Neuronal stem cell (in vitro differentiated cells): ENCODE measurements around the gene GTSE1.

ENCODE experiments used
- DNase-seq: peaks from one replicate; pipeline ENCODE4 v3.0.0-alpha.2; 2013; ENCODE audit warnings: low spot score
- H2AFZ ChIP-seq: one replicate; pipeline ENCODE4 v1.6.1; 2013; ENCODE audit warnings: mild to moderate bottlenecking, low read length, inconsistent platforms
- H2AK5ac ChIP-seq: 2 replicates; pipeline ENCODE4 v1.6.1; 2013; ENCODE audit warnings: low read depth, mild to moderate bottlenecking, inconsistent platforms, low read length, moderate library complexity, mixed read lengths
- H2BK120ac ChIP-seq: 2 replicates; pipeline ENCODE4 v1.6.1; 2013; ENCODE audit warnings: low read depth, mild to moderate bottlenecking, inconsistent platforms, low read length, moderate library complexity, mixed read lengths
- H2BK12ac ChIP-seq: one replicate; pipeline ENCODE4 v1.6.1; 2013; ENCODE audit warnings: low read length, inconsistent platforms
- H2BK15ac ChIP-seq: 2 replicates; pipeline ENCODE4 v1.6.1; 2013; ENCODE audit warnings: mild to moderate bottlenecking, low read length, inconsistent platforms, mixed read lengths
- H2BK5ac ChIP-seq: one replicate; pipeline ENCODE4 v1.6.1; 2013; ENCODE audit warnings: inconsistent platforms, mild to moderate bottlenecking, low read length, moderate library complexity
- H3K14ac ChIP-seq: one replicate; pipeline ENCODE4 v1.6.1; 2013; ENCODE audit warnings: low read length, inconsistent platforms
- H3K18ac ChIP-seq: 2 replicates; pipeline ENCODE4 v1.6.1; 2013; ENCODE audit warnings: low read length, inconsistent platforms
- H3K23ac ChIP-seq: 2 replicates; pipeline ENCODE4 v1.6.1; 2013; ENCODE audit warnings: low read depth, mild to moderate bottlenecking, mixed read lengths, low read length, inconsistent platforms; ENCODE audit not compliant: poor library complexity
- H3K27ac ChIP-seq: replicated peaks from 3 replicates; pipeline ENCODE4 v1.5.1; 2013; ENCODE audit warnings: low read length, inconsistent platforms
- H3K27me3 ChIP-seq, 3 experiments: 2 replicates each; pipeline ENCODE4 v1.6.1; 2013; ENCODE audit warnings: low read length in 3 of 3, mild to moderate bottlenecking in 2 of 3, inconsistent platforms in 1 of 3, low read depth in 1 of 3, mixed read lengths in 1 of 3, moderate library complexity in 1 of 3; ENCODE audit not compliant: control insufficient read depth in 3 of 3, insufficient read depth in 3 of 3
- H3K36me3 ChIP-seq, 2 donors: replicated peaks in 1 of 2; 2 replicates each; pipeline ENCODE4 v1.6.1; 2013; ENCODE audit warnings: low read length in 2 of 2; ENCODE audit not compliant: control insufficient read depth in 2 of 2, insufficient read depth in 2 of 2
- H3K4ac ChIP-seq: 2 replicates; pipeline ENCODE4 v1.6.1; 2013; ENCODE audit warnings: inconsistent platforms, mild to moderate bottlenecking, low read length, moderate library complexity
- H3K4me1 ChIP-seq, 2 donors: 1 replicate in 1 of 2; 2 replicates in 1 of 2; pipeline ENCODE4 v1.6.1; 2013; ENCODE audit warnings: low read length in 2 of 2, low read depth in 1 of 2; ENCODE audit not compliant: control insufficient read depth in 2 of 2, insufficient read depth in 1 of 2
- H3K4me2 ChIP-seq: one replicate; pipeline ENCODE4 v1.6.1; 2013; ENCODE audit warnings: mild to moderate bottlenecking, low read length, inconsistent platforms; ENCODE audit not compliant: insufficient read depth, poor library complexity, severe bottlenecking
- H3K4me3 ChIP-seq, 2 donors: 2 replicates each; pipeline ENCODE4 v1.5.1; 2013; ENCODE audit warnings: low read length in 2 of 2, mild to moderate bottlenecking in 2 of 2, inconsistent platforms in 1 of 2, moderate library complexity in 1 of 2
- H3K79me1 ChIP-seq: one replicate; pipeline ENCODE4 v1.6.1; 2013; ENCODE audit warnings: low read depth, mild to moderate bottlenecking, inconsistent platforms, low read length, moderate library complexity
- H3K9ac ChIP-seq: one replicate; pipeline ENCODE4 v1.6.1; 2013; ENCODE audit warnings: mild to moderate bottlenecking, low read depth, low read length, inconsistent platforms; ENCODE audit not compliant: poor library complexity
- H3K9me3 ChIP-seq, 2 donors: replicated peaks in 1 of 2; 2 replicates each; pipeline versions ENCODE3 to v1.6.1; 2013; ENCODE audit warnings: low read length in 2 of 2, mild to moderate bottlenecking in 2 of 2, inconsistent platforms in 1 of 2, low read depth in 1 of 2, mixed read lengths in 1 of 2, moderate library complexity in 1 of 2; ENCODE audit not compliant: control insufficient read depth in 2 of 2, insufficient read depth in 1 of 2
- H4K8ac ChIP-seq: one replicate; pipeline ENCODE4 v1.6.1; 2013; ENCODE audit warnings: low read depth, mild to moderate bottlenecking, inconsistent platforms, low read length, moderate library complexity
- H4K91ac ChIP-seq: one replicate; pipeline ENCODE4 v1.6.1; 2013; ENCODE audit warnings: low read length, low read depth, mild to moderate bottlenecking, inconsistent platforms; ENCODE audit not compliant: poor library complexity
- WGBS, 2 donors: extraction: QIAGEN DNeasy Blood & Tissue Kit; methylation state at CpG; one replicate each; pipeline ENCODE4 v1.1.7; 2013; ENCODE audit warnings: missing lambda C conversion rate in 2 of 2, mixed read lengths in 1 of 2; ENCODE audit not compliant: insufficient read length in 2 of 2, insufficient replicate concordance in 1 of 2; ENCODE audit errors: extremely low coverage in 2 of 2; 5-methylcytosine and 5-hydroxymethylcytosine counted together

Gene GTSE1

DNA sequence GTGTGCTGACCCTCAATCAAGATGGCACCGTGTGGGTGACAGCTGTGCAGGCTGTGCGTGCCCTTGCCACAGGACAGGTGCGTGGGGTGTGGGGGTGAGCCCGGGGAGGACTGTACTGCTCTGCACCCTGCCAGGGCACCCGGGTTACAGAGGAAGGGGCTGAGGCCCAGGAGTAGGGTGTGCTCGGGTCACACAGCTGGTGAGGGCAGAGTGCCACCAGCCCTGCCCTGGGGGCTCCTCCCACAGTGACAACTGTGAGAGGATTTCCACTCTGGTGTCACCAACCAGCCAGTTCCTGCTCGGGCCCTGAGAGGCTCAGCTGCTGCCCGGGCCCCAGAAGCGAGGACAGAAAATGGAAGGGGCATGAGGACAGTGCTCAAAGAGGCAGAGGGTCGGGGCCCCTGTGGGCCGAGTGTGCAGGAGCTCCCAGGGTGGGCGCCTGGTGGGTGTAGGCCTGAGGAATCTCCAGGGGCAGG lies 59.4 kb downstream of the GTSE1 start:
- no peak overlapping the region for H3K4me2 ChIP-seq

DNA sequence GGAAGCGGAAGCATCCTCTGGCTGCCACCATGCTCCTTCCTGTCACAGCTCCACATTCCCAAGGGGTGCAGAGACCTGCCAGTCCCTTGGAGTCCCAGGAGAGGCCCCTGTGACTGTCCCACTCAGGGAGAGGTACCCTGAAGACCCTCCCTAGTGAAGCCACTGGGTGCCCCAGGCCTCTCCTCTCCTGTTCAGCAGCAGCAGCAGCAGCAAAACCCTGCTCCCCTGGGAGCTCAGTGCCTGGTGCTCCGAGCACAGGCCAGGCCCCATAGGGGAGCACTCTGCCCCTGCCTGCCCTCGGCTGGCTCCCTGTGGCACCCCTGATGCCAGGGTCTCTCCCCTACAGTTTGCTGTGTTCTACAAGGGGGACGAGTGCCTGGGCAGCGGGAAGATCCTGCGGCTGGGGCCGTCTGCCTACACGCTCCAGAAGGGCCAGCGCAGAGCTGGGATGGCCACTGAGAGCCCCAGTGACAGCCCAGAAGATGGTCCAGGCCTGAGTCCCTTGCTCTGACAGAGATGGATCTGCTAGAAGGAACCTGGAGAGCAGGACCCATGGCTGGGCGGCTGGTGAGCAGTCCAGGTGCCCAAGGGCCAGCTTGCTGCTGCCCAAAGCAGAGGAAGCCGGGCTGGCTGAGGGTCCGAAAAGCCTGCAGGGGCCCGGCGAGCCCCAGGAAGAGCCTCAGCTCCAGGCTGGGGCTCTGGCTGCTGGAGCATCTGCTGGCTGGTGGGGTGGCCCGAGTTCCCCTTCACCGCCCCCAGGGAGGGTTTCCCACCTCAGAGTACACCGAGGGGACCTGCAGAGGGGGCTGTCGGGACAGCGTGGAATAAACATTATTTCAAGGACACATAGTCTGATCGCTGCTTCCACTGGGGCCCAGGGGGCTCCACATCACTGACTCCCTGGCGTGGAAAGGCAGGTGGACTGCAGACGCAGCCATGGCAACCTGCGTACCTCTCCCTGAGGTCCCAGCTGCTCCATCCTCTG lies 60.1 kb downstream of the GTSE1 start:
- Histone ChIP-seq H3K4me2 (no peak overlapping the region), H3K27me3 (no peaks in the 10 kb centered on the region), H2AFZ (no peak overlapping the region), H3K18ac (peak overlapping the region; percentile 48), H2BK15ac (peak overlapping the region; percentile 55), H2BK5ac (no peak overlapping the region), H3K9ac (peak overlapping the region; percentile 37), H3K14ac (no peak overlapping the region), H3K23ac (peak overlapping the region; percentile 65), H2BK120ac (no peak overlapping the region), H4K91ac (no peak overlapping the region), H3K4ac (no peak overlapping the region), H3K9me3 (peaks cover 6 to 8% of the 10 kb centered on the region in 2 donors), H3K4me1 (no peaks in the 10 kb centered on the region), H2BK12ac (no peak overlapping the region), H3K27ac (no peak overlapping the region), H3K36me3 (peaks cover 35 to 94% of the 10 kb centered on the region in 2 donors), H4K8ac (no peak overlapping the region), H3K4me3 (no peak overlapping the region), H3K79me1 (peaks cover 14% of the 10 kb centered on the region), H2AK5ac (peak overlapping the region; percentile 37)
- no peak for DNase-seq
- no CpG with 5 or more reads among the region's 23 CpGs for WGBS, 2 donors

More for the DNA sequence above, 59.4 kb downstream of the GTSE1 start:
- no peak overlapping the region for H3K14ac ChIP-seq
- H3K4ac ChIP-seq: peak overlapping the region; percentile 53
- H2BK120ac ChIP-seq: no peak overlapping the region
- no peak overlapping the region for H2AFZ ChIP-seq
- peak overlapping the region; percentile 60 for H3K9ac ChIP-seq
- peak overlapping the region; percentile 80 for H3K23ac ChIP-seq
- H3K27me3 ChIP-seq: no peaks in the 10 kb centered on the region
- H3K4me1 ChIP-seq: no peaks in the 10 kb centered on the region
- H2BK5ac ChIP-seq: peak overlapping the region; percentile 82
- H3K36me3 ChIP-seq: peaks cover 41 to 95% of the 10 kb centered on the region in 2 donors
- no peak for DNase-seq
- peak overlapping the region; percentile 38 for H3K18ac ChIP-seq
- no peak overlapping the region for H3K27ac ChIP-seq
- peak overlapping the region; percentile 84 for H2BK12ac ChIP-seq
- no peak overlapping the region for H3K4me3 ChIP-seq
- H3K9me3 ChIP-seq: peaks cover 6 to 8% of the 10 kb centered on the region in 2 donors
- H2BK15ac ChIP-seq: peak overlapping the region; percentile 55
- H3K79me1 ChIP-seq: peaks cover 14% of the 10 kb centered on the region
- no CpG with 5 or more reads among the region's 12 CpGs for WGBS, 2 donors
- no peak overlapping the region for H4K91ac ChIP-seq
- H2AK5ac ChIP-seq: peak overlapping the region; percentile 88
- H4K8ac ChIP-seq: peak overlapping the region; percentile 92

DNA sequence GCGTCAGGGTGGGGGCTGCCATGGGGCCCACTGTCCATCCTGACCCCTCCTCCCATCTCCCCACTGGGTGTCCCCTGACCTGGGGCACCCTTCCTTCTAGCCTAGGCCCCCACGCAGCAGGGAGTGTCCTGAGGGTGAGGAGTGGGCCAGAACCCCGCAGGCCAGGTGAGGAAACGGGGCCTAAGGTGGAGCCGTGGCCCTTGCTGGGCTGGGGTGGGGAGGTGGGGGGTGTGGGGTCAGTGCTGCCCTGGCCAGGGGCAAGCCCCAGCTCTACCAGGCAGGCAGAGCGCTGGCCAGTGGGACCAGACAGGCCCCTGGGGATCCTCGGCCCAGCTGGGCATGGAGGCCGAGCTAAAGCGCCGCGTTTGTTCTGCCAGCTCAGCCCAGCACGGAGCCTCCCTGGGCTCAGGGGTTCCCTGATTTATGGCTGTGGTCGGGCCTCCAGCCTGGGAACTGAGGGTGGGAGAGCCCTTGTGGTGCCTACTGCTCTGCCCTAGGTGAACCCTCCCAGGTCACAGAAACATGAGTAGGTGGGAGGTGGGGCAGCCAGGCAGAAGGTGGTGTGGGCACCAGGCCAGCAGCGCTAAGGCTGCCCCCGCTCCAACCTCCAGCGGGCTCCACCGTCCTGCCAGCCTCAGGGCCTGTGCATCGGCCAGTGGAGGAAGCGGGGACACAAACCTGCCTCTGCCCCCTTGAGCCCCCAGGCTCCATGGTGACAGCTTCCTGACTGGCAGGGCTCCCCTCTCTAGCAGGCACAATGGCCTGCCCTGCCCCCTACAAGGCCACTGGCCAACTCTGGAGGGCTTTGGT lies 61.2 kb downstream of the GTSE1 start:
- Histone ChIP-seq H3K4me2 (no peak overlapping the region), H3K36me3 (peaks cover 27 to 94% of the 10 kb centered on the region in 2 donors), H3K4me3 (no peak overlapping the region), H3K23ac (peak overlapping the region; percentile 65), H3K9me3 (peaks cover 6 to 8% of the 10 kb centered on the region in 2 donors), H2BK120ac (no peak overlapping the region), H3K79me1 (peaks cover 14% of the 10 kb centered on the region), H3K18ac (peak overlapping the region; percentile 38), H3K27me3 (no peaks in the 10 kb centered on the region), H3K4me1 (no peaks in the 10 kb centered on the region), H3K14ac (peak overlapping the region; percentile 38), H2AK5ac (peak overlapping the region; percentile 37), H4K8ac (no peak overlapping the region), H2AFZ (no peak overlapping the region), H3K9ac (no peak overlapping the region), H3K4ac (no peak overlapping the region), H2BK12ac (peak overlapping the region; percentile 41), H4K91ac (no peak overlapping the region), H2BK15ac (no peak overlapping the region), H2BK5ac (no peak overlapping the region), H3K27ac (no peak overlapping the region)
- WGBS, 2 donors: no CpG with 5 or more reads among the region's 19 CpGs
- DNase-seq: no peak
